Measurements from ENCODE around the gene ATXN7L1.

- 0 out of 2 replicates have a peak, but pooled peaks have one; percentile 22 for TF ChIP-seq CTCF (conservative IDR thresholded peaks at IDR 0.05; ENCODE audit: low read depth, low read length)
- no peak for TF ChIP-seq EZH2 (IDR thresholded peaks at IDR 0.05; ENCODE audit: borderline replicate concordance, low read depth, low read length, poor library complexity, severe bottlenecking)
These were observed 138.3 kb downstream of the ATXN7L1 start for GRCh38 chr7:105738133-105738532.
